HEK293 (cell line): Measurements from ENCODE around the gene ZBED1.

Experiments used
- CTCF ChIP-seq: fragments of 450-650 bp; formaldehyde crosslinking; IDR thresholded peaks from 2 replicates; pipeline ENCODE4 v1.5.1; 2016; ENCODE audit warnings: missing biosample characterization, missing genetic modification characterization
- ELK4 ChIP-seq: IDR thresholded peaks from 2 replicates; pipeline ENCODE4 v1.6.1; 2011; ENCODE audit warnings: mild to moderate bottlenecking, low read depth, low read length, borderline replicate concordance
- GLI4 ChIP-seq: fragments of 450-650 bp; formaldehyde crosslinking; IDR thresholded peaks from 2 replicates; pipeline ENCODE4 v1.5.1; 2016; ENCODE audit warnings: missing biosample characterization, missing genetic modification characterization
- MZF1 ChIP-seq: fragments of 450-650 bp; formaldehyde crosslinking; IDR thresholded peaks from 2 replicates; pipeline ENCODE4 v1.5.1; 2017; ENCODE audit warnings: missing biosample characterization, missing genetic modification characterization, borderline replicate concordance
- TCF7L2 ChIP-seq: IDR thresholded peaks from 2 replicates; pipeline ENCODE4 v1.6.1; 2011; ENCODE audit warnings: low read depth, mild to moderate bottlenecking, inconsistent platforms, low read length, moderate library complexity, borderline replicate concordance
- YY1 ChIP-seq: fragments of 450-650 bp; formaldehyde crosslinking; IDR thresholded peaks from 2 replicates; pipeline ENCODE4 v1.5.1; 2018; ENCODE audit warnings: missing biosample characterization, missing genetic modification characterization
- ZFP41 ChIP-seq: fragments of 450-650 bp; formaldehyde crosslinking; IDR thresholded peaks from 2 replicates; pipeline ENCODE4 v1.5.1; 2016; ENCODE audit warnings: missing biosample characterization, missing genetic modification characterization, borderline replicate concordance
- ZNF10 ChIP-seq: fragments of 450-650 bp; formaldehyde crosslinking; IDR thresholded peaks from 2 replicates; pipeline ENCODE4 v1.5.1; 2017; ENCODE audit warnings: missing biosample characterization, missing genetic modification characterization
- ZNF138 ChIP-seq: fragments of 450-650 bp; formaldehyde crosslinking; IDR thresholded peaks from 2 replicates; pipeline ENCODE4 v1.5.1; 2016; ENCODE audit warnings: missing biosample characterization, missing genetic modification characterization, borderline replicate concordance
- ZNF146 ChIP-seq: fragments of 450-650 bp; formaldehyde crosslinking; IDR thresholded peaks from 2 replicates; pipeline ENCODE4 v1.5.1; 2016; ENCODE audit warnings: missing biosample characterization, missing genetic modification characterization
- ZNF621 ChIP-seq: fragments of 450-650 bp; formaldehyde crosslinking; IDR thresholded peaks from 2 replicates; pipeline ENCODE4 v1.5.1; 2017; ENCODE audit warnings: missing biosample characterization, missing genetic modification characterization
- ZNF707 ChIP-seq: fragments of 450-650 bp; formaldehyde crosslinking; IDR thresholded peaks from 2 replicates; pipeline ENCODE4 v1.5.1; 2016; ENCODE audit warnings: missing biosample characterization, missing genetic modification characterization
- ZNF792 ChIP-seq: fragments of 450-650 bp; formaldehyde crosslinking; IDR thresholded peaks from 2 replicates; pipeline ENCODE4 v1.5.1; 2016; ENCODE audit warnings: missing biosample characterization, missing genetic modification characterization
- TF ChIP-seq, protein P1 (sequence below): fragments of 450-650 bp; formaldehyde crosslinking; IDR thresholded peaks from 2 replicates; pipeline ENCODE4 v1.5.1; 2016; ENCODE audit warnings: missing biosample characterization, missing genetic modification characterization

- no peak for TF ChIP-seq CTCF (tag by site-specific recombination)
- no peak for TF ChIP-seq ZNF10 (tag by site-specific recombination)
- no peak for TF ChIP-seq MZF1
- TF ChIP-seq ZFP41 (tag by site-specific recombination): no peak
- no peak for TF ChIP-seq GLI4 (tag by site-specific recombination)
- TF ChIP-seq, protein P1, sequence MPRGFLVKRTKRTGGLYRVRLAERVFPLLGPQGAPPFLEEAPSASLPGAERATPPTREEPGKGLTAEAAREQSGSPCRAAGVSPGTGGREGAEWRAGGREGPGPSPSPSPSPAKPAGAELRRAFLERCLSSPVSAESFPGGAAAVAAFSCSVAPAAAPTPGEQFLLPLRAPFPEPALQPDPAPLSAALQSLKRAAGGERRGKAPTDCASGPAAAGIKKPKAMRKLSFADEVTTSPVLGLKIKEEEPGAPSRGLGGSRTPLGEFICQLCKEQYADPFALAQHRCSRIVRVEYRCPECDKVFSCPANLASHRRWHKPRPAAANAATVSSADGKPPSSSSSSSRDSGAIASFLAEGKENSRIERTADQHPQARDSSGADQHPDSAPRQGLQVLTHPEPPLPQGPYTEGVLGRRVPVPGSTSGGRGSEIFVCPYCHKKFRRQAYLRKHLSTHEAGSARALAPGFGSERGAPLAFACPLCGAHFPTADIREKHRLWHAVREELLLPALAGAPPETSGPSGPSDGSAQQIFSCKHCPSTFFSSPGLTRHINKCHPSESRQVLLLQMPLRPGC (tag by site-specific recombination): no peak
- no peak for TF ChIP-seq ZNF621 (tag by site-specific recombination)
- no peak for TF ChIP-seq TCF7L2
- no peak for TF ChIP-seq ZNF707 (tag by site-specific recombination)
- TF ChIP-seq ELK4: no peak
- TF ChIP-seq YY1 (tag by site-specific recombination): no peak
- TF ChIP-seq ZNF792 (tag by site-specific recombination): no peak
- no peak for TF ChIP-seq ZNF146 (tag by site-specific recombination)
- no peak for TF ChIP-seq ZNF138
Observed at GRCh38 chrX:2517055-2517454, 16.3 kb upstream of the ZBED1 start.
